DND-41 (cell line): Measurements from ENCODE around the gene PZP.
"Not testable (repeated sequence)": the region's sequence is repeated elsewhere in the genome, so short reads cannot be mapped to it uniquely, and the experiment has no call there.

ENCODE experiments used
- ATAC-seq: fragments of 200-7000 bp; cut with Tn5 transposase; 3 replicates; pipeline ENCODE4 v1.9.1; 2021; ENCODE audit warnings: low read depth; ENCODE audit not compliant: insufficient read depth
- DNase-seq: peaks from one replicate; pipeline ENCODE4 v3.0.0-alpha.2; 2020
- H2AFZ ChIP-seq: 2 replicates; pipeline ENCODE4 v1.6.0; 2012; ENCODE audit warnings: low read depth, low read length
- H3K27ac ChIP-seq: 2 replicates; pipeline ENCODE4 v1.5.1; 2012; ENCODE audit warnings: low read length, inconsistent platforms
- H3K27me3 ChIP-seq: fragments of 200-600 bp; sonication (generic); 2 replicates; pipeline ENCODE4 v1.6.0; 2012; ENCODE audit warnings: low read length, mild to moderate bottlenecking, inconsistent platforms; ENCODE audit not compliant: insufficient read depth, poor library complexity
- H3K36me3 ChIP-seq: 2 replicates; pipeline ENCODE4 v1.5.1; 2012; ENCODE audit warnings: low read length, inconsistent platforms; ENCODE audit not compliant: insufficient read depth
- H3K4me1 ChIP-seq: 2 replicates; pipeline ENCODE4 v1.5.1; 2012; ENCODE audit warnings: mild to moderate bottlenecking, low read length; ENCODE audit not compliant: insufficient read depth
- H3K4me2 ChIP-seq: 2 replicates; pipeline ENCODE4 v1.6.0; 2012; ENCODE audit warnings: mild to moderate bottlenecking, moderate library complexity, low read length, inconsistent platforms; ENCODE audit not compliant: insufficient read depth
- H3K4me3 ChIP-seq, 2 experiments: fragments of 200-600 bp in 1 of 2; shearing (Covaris generic) in 1 of 2; 2 replicates each; pipeline ENCODE4 v1.5.1; 2012 to 2016; ENCODE audit warnings: inconsistent platforms in 2 of 2, low read length in 2 of 2, mild to moderate bottlenecking in 2 of 2, low read depth in 1 of 2, moderate library complexity in 1 of 2
- H3K79me2 ChIP-seq: 2 replicates; pipeline ENCODE4 v1.6.0; 2012; ENCODE audit warnings: low read length, inconsistent platforms; ENCODE audit not compliant: insufficient read depth
- H3K9ac ChIP-seq: 2 replicates; pipeline ENCODE4 v1.6.0; 2012; ENCODE audit warnings: low read depth, mild to moderate bottlenecking, inconsistent platforms, low read length, moderate library complexity
- H3K9me3 ChIP-seq: 2 replicates; pipeline ENCODE4 v1.5.1; 2012; ENCODE audit warnings: low read length, moderate library complexity, mild to moderate bottlenecking, inconsistent platforms; ENCODE audit not compliant: insufficient read depth, severe bottlenecking
- H4K20me1 ChIP-seq: 2 replicates; pipeline ENCODE4 v1.6.0; 2012; ENCODE audit warnings: low read length; ENCODE audit not compliant: insufficient read depth
- CTCF ChIP-seq: IDR thresholded peaks from 2 replicates; pipeline ENCODE4 v1.5.1; 2012; ENCODE audit warnings: borderline replicate concordance, low read length, moderate library complexity, mild to moderate bottlenecking; ENCODE audit not compliant: poor library complexity, severe bottlenecking; ENCODE audit errors: extremely low read depth
- EZH2 ChIP-seq: IDR thresholded peaks from 3 replicates; pipeline ENCODE4 v1.6.1; 2012; ENCODE audit warnings: borderline replicate concordance, low read depth, mild to moderate bottlenecking, moderate library complexity, low read length, inconsistent platforms; ENCODE audit not compliant: severe bottlenecking

PZP gene

GRCh38 chr12:9144730-9145106, 63.5 kb downstream of the PZP start:
- no peak for ATAC-seq
- Histone ChIP-seq H3K9me3 (no peaks in the 10 kb centered on the region), H4K20me1 (no peaks in the 10 kb centered on the region), H3K9ac (no peak overlapping the region), H2AFZ (no peak overlapping the region), H3K27ac (no peak overlapping the region), H3K36me3 (no peaks in the 10 kb centered on the region), H3K4me2 (no peak overlapping the region), H3K4me3 (no peak overlapping the region), H3K27me3 (peaks cover 6% of the 10 kb centered on the region), H3K79me2 (no peaks in the 10 kb centered on the region), H3K4me1 (no peaks in the 10 kb centered on the region)
- TF ChIP-seq EZH2: no peak
- no peak for TF ChIP-seq CTCF
- no peak for DNase-seq

- Histone ChIP-seq H3K9ac (no peak overlapping the region), H3K4me2 (no peak overlapping the region), H3K27me3 (peaks cover 6% of the 10 kb centered on the region), H2AFZ (no peak overlapping the region), H3K9me3 (no peaks in the 10 kb centered on the region), H4K20me1 (no peaks in the 10 kb centered on the region), H3K79me2 (no peaks in the 10 kb centered on the region), H3K4me1 (no peaks in the 10 kb centered on the region), H3K4me3 (no peak overlapping the region), H3K36me3 (no peaks in the 10 kb centered on the region), H3K27ac (no peak overlapping the region)
- TF ChIP-seq CTCF (no peak), EZH2 (no peak)
- DNase-seq (no peak), ATAC-seq (no peak)
Measured at GRCh38 chr12:9143929-9144729, 64.1 kb downstream of the PZP start.

- TF ChIP-seq CTCF: no peak
- no peak for TF ChIP-seq EZH2
- Histone ChIP-seq H3K27me3 (peaks cover 6% of the 10 kb centered on the region), H2AFZ (no peak overlapping the region), H3K4me3 (no peak overlapping the region), H3K9me3 (no peaks in the 10 kb centered on the region), H3K4me2 (no peak overlapping the region), H3K79me2 (no peaks in the 10 kb centered on the region), H3K4me1 (no peaks in the 10 kb centered on the region), H3K27ac (no peak overlapping the region), H3K9ac (no peak overlapping the region), H3K36me3 (no peaks in the 10 kb centered on the region), H4K20me1 (no peaks in the 10 kb centered on the region)
- ATAC-seq (no peak), DNase-seq (no peak)
Measured at GRCh38 chr12:9143137-9143536, 65.1 kb downstream of the PZP start.

GRCh38 chr12:9139588-9140290, 68.5 kb downstream of the PZP start:
- H3K79me2 ChIP-seq, H3K4me2 ChIP-seq, H3K36me3 ChIP-seq, DNase-seq, H3K27me3 ChIP-seq, H3K9me3 ChIP-seq, H3K4me1 ChIP-seq, ATAC-seq, H2AFZ ChIP-seq, H3K9ac ChIP-seq, H4K20me1 ChIP-seq, H3K27ac ChIP-seq, H3K4me3 ChIP-seq: not testable (repeated sequence)
